ENCODE data around the gene IL17F.

IL17F gene

DNA sequence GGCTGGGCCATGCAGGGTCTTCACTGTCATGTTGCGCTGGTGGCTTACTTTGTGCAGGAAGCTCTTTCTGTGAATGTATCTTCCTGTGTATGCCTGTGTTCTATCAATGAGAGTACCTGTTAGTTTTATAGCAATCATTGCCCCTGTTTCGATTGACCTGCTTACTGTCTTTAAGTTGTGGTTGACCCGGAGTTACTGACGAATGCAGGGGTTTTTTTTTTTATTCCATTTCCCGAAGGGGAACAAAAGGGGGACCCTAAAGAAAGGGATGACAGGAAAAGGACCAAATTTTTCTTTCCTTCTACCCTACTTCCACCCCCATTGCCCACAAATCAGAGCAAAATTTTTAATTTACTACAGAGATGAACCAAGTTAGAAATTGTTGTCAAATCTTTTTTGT, at the start of gene IL17F:
TSS of gene IL17F (minus strand) at position 101 of the 400 bp plus-strand sequence. CDS start at position 30, 71 bp downstream.
- no peak for TF ChIP-seq CTCF (IDR thresholded peaks at IDR 0.05)
- no peaks in the 10 kb centered on the region for H3K4me1 ChIP-seq (ENCODE audit: control insufficient read depth in 1 of 2, insufficient read depth in 1 of 2, low read depth in 1 of 2, low read length in 1 of 2)
- no peak within 1 kb of the TSS for H3K4me3 ChIP-seq (ENCODE audit: low read depth in 1 of 2, low read length in 1 of 2)
- no peaks in the 10 kb centered on the region for H3K9me3 ChIP-seq
- H3K27me3 ChIP-seq = peaks cover 4% of the 10 kb centered on the region
- H3K36me3 ChIP-seq = no peaks in the 10 kb centered on the region
- no peak within 1 kb of the TSS for H3K27ac ChIP-seq

GRCh38 chr6:52293067-52293466, 48.8 kb upstream of the IL17F start:
- Histone ChIP-seq H3K27ac (no peak overlapping the region), H3K4me3 (ENCODE audit: low read depth in 1 of 2, low read length in 1 of 2) (no peak overlapping the region)

DNA sequence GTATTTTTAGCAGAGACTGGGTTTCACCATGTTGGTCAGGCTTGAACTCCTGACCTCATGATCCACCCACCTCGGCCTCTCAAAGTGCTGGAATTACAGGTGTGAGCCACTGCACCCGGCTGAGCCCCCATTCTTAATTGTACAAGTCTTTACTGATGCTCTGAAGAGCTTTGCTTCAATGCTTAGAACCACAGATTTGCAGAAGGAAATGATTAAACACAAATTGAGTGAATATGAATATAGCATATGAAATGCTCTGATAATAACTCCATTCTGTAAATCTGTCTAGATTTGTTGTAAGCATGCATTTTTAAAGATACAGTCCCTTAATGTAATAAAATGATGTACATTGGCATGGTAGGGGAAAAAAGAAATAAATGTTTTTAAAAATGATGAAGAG, 44.5 kb upstream of the IL17F start:
- TF ChIP-seq CTCF (IDR thresholded peaks at IDR 0.05) = no peak
- H3K27ac ChIP-seq = no peak overlapping the region
- H3K36me3 ChIP-seq = no peaks in the 10 kb centered on the region
- H3K4me3 ChIP-seq (ENCODE audit: low read depth in 1 of 2, low read length in 1 of 2) = no peak overlapping the region
- H3K9me3 ChIP-seq = no peaks in the 10 kb centered on the region
- H3K4me1 ChIP-seq (ENCODE audit: control insufficient read depth in 1 of 2, insufficient read depth in 1 of 2, low read depth in 1 of 2, low read length in 1 of 2) = peaks cover 12 to 16% of the 10 kb centered on the region in 2 experiments
- H3K27me3 ChIP-seq = no peaks in the 10 kb centered on the region

More at GRCh38 chr6:52293067-52293466, 48.8 kb upstream of the IL17F start:
- no peaks in the 10 kb centered on the region for H3K9me3 ChIP-seq
- no peaks in the 10 kb centered on the region for H3K4me1 ChIP-seq (ENCODE audit: control insufficient read depth in 1 of 2, insufficient read depth in 1 of 2, low read depth in 1 of 2, low read length in 1 of 2)
- H3K36me3 ChIP-seq = no peaks in the 10 kb centered on the region
- no peak for TF ChIP-seq CTCF (IDR thresholded peaks at IDR 0.05)
- H3K27me3 ChIP-seq = no peaks in the 10 kb centered on the region

DNA sequence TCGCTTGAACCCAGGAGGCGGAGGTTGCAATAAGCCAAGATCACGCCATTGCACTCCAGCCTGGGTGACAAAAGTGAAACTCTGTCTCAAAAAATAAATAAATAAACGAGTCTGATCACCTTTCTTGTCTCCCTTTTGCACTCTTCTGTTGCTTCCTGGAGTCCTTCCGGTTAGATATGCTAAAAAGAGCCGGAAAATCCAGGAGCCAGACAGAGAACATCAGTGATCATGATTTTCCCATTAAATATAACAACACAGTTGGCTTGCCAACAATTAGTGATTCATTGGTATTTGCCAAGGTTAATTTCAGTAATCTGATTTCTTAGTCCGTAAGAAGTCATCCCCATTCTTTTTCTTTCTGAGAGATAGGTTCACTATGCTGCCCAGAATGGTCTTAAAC, 43.9 kb upstream of the IL17F start:
- Histone ChIP-seq H3K36me3 (no peaks in the 10 kb centered on the region), H3K27me3 (no peaks in the 10 kb centered on the region), H3K4me1 (ENCODE audit: control insufficient read depth in 1 of 2, insufficient read depth in 1 of 2, low read depth in 1 of 2, low read length in 1 of 2) (peaks cover 15 to 23% of the 10 kb centered on the region in 2 experiments), H3K27ac (no peak overlapping the region), H3K9me3 (no peaks in the 10 kb centered on the region), H3K4me3 (ENCODE audit: low read depth in 1 of 2, low read length in 1 of 2) (no peak overlapping the region)
- TF ChIP-seq CTCF (IDR thresholded peaks at IDR 0.05) = no peak

DNA sequence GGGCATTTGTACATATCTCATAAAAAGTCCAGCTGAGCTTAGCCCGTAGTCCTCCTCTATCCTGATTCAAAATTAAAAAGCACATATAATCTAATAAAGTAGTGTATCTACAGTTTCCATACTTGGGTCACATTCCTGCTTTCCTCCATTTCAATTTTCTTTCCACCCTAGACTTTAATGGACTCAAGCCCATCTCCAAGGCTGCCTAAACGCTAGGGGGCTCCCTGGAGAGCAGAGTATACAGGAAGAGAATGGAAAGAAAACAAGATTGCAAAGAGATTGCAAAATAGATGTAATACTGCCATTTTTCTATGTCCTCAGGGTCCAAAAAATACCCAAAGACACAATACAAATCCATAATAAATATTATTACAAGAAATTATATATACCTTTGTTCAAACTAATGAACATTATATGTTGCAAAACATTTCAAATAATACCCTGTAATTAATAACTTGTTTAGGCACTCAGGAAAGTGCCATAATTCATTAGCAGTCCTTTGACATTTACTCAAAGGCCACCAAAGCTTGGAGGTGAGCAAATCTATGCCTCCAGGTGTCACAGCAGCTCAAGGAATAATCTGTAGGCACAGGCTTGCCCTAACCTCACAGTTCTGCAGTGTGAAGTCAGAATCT, 42.6 kb upstream of the IL17F start:
- H3K9me3 ChIP-seq = no peaks in the 10 kb centered on the region
- H3K27me3 ChIP-seq = no peaks in the 10 kb centered on the region
- no peak overlapping the region for H3K4me3 ChIP-seq (ENCODE audit: low read depth in 1 of 2, low read length in 1 of 2)
- no peak for TF ChIP-seq CTCF (IDR thresholded peaks at IDR 0.05)
- H3K27ac ChIP-seq = no peak overlapping the region
- no peaks in the 10 kb centered on the region for H3K36me3 ChIP-seq
- H3K4me1 ChIP-seq (ENCODE audit: control insufficient read depth in 1 of 2, insufficient read depth in 1 of 2, low read depth in 1 of 2, low read length in 1 of 2) = peaks cover 15 to 23% of the 10 kb centered on the region in 2 experiments

All from neutrophil (primary cell).